HCT116 (cell line): ENCODE results near the gene KRT79. TPM values are rescaled to one million over a fixed set of nuclear protein-coding genes. Genes with fewer than 3 reads are reported as not detected.
A peak's percentile ranks its signal among the peaks of the same experiment; 100 is the strongest.

Source experiments
- ATAC-seq: fragments of 200-7000 bp; cut with Tn5 transposase; 2 replicates; pipeline ENCODE4 v1.9.1; 2020; ENCODE audit warnings: mild to moderate bottlenecking, moderate library complexity
- BruUV-seq: library from RNA; stranded (reverse); fragments of 400-500 nt; replicated peaks from 2 replicates; lab custom pipeline; 2021; lab: Mats Ljungman, UMichigan
- CTCF ChIA-PET: fragments of 300-600 bp; sonication (Branson Sonifier 250); formaldehyde crosslinking; loops from one replicate; lab custom pipeline; 2021; ENCODE audit warnings: antibody characterized with exemption; lab: Charles Lee
- POLR2A ChIA-PET: fragments of 300-600, 350-600 bp; sonication (Branson Sonifier 250); formaldehyde crosslinking; loops from one replicate; lab custom pipeline; 2021; ENCODE audit warnings: antibody characterized with exemption; lab: Charles Lee
- RAD21 ChIA-PET, 2 experiments: fragments of 300-600 bp; sonication (Branson Sonifier 250); formaldehyde crosslinking; loops; one replicate each; lab custom pipeline; 2023; ENCODE audit warnings: low total read pairs in 2 of 2; ENCODE audit not compliant: uncharacterized antibody in 2 of 2, unreplicated experiment in 2 of 2, low non-redundant PET in 1 of 2; lab: Charles Lee
- DNase-seq: peaks from one replicate; pipeline ENCODE4 v3.0.0-alpha.2; 2010; ENCODE audit warnings: low read depth, low spot score
- H2AFZ ChIP-seq: fragments of 200-600 bp; shearing (Covaris generic), sonication (generic); 2 replicates; pipeline ENCODE4 v1.6.1; 2017; ENCODE audit warnings: low read depth, mixed run types, mixed read lengths, antibody characterized with exemption, low read length; ENCODE audit not compliant: poor library complexity, severe bottlenecking
- H3K27ac ChIP-seq: 2 replicates; pipeline ENCODE4 v1.5.1; 2012; ENCODE audit warnings: low read depth, low read length
- H3K27me3 ChIP-seq: fragments of 200-600 bp; sonication (generic); 2 replicates; pipeline ENCODE4 v1.6.1; 2016; ENCODE audit warnings: mixed run types, low read length, mixed read lengths; ENCODE audit not compliant: insufficient read depth
- H3K36me3 ChIP-seq, 2 experiments: fragments of 200-500 bp in 1 of 2; fragments of 200-600 bp in 1 of 2; sonication (Bioruptor generic) in 1 of 2; sonication (generic) in 1 of 2; 2 replicates each; pipeline versions ENCODE4 v1.5.1 to v1.6.1; 2014 to 2016; ENCODE audit warnings: low read length in 2 of 2, inconsistent platforms in 1 of 2, mixed read lengths in 1 of 2, mixed run types in 1 of 2; ENCODE audit not compliant: insufficient read depth in 2 of 2, control insufficient read depth in 1 of 2
- H3K4me1 ChIP-seq, 2 experiments: fragments of 200-600 bp in 1 of 2; sonication (generic) in 1 of 2; 2 replicates each; pipeline versions ENCODE4 v1.5.1 to v1.6.1; 2012 to 2017; ENCODE audit warnings: low read length in 2 of 2, inconsistent platforms in 1 of 2, mild to moderate bottlenecking in 1 of 2, mixed read lengths in 1 of 2, mixed run types in 1 of 2, moderate library complexity in 1 of 2; ENCODE audit not compliant: insufficient read depth in 2 of 2, control insufficient read depth in 1 of 2
- H3K4me2 ChIP-seq: fragments of 200-600 bp; sonication (generic); 2 replicates; pipeline ENCODE4 v1.6.1; 2017; ENCODE audit warnings: mixed run types, low read length, mixed read lengths
- H3K4me3 ChIP-seq, 2 experiments: fragments of 200-600 bp in 1 of 2; sonication (generic) in 1 of 2; replicated peaks in 1 of 2; 2 replicates each; pipeline ENCODE4 v1.5.1; 2011 to 2016; ENCODE audit warnings: low read length in 2 of 2, control low read depth in 1 of 2, low read depth in 1 of 2, mild to moderate bottlenecking in 1 of 2, mixed read lengths in 1 of 2, mixed run types in 1 of 2
- H3K79me2 ChIP-seq: fragments of 200-600 bp; sonication (generic); 2 replicates; pipeline ENCODE4 v1.6.1; 2017; ENCODE audit warnings: mild to moderate bottlenecking, mixed run types, low read length, moderate library complexity, mixed read lengths; ENCODE audit not compliant: insufficient read depth
- H3K9ac ChIP-seq: fragments of 200-600 bp; sonication (generic); 2 replicates; pipeline ENCODE4 v1.6.1; 2016; ENCODE audit warnings: low read length, mixed read lengths
- H3K9me2 ChIP-seq: fragments of 200-600 bp; sonication (generic), shearing (Covaris generic); 2 replicates; pipeline ENCODE4 v1.6.1; 2017; ENCODE audit warnings: mixed run types, mild to moderate bottlenecking, moderate library complexity; ENCODE audit not compliant: insufficient read depth
- H3K9me3 ChIP-seq, 2 experiments: fragments of 200-500 bp in 1 of 2; fragments of 200-600 bp in 1 of 2; sonication (Bioruptor generic) in 1 of 2; sonication (generic) in 1 of 2; 2 replicates each; pipeline ENCODE4 v1.6.1; 2014 to 2017; ENCODE audit warnings: low read length in 2 of 2, mixed read lengths in 2 of 2, inconsistent platforms in 1 of 2, low read depth in 1 of 2, mild to moderate bottlenecking in 1 of 2, mixed run types in 1 of 2, moderate library complexity in 1 of 2; ENCODE audit not compliant: control insufficient read depth in 1 of 2, insufficient read depth in 1 of 2
- H4K20me1 ChIP-seq: fragments of 200-600 bp; sonication (generic), shearing (Covaris generic); 2 replicates; pipeline ENCODE4 v1.6.1; 2017; ENCODE audit warnings: mixed run types, mild to moderate bottlenecking, moderate library complexity; ENCODE audit not compliant: insufficient read depth
- ATF3 ChIP-seq: IDR thresholded peaks from 2 replicates; pipeline ENCODE4 v1.6.1; 2012
- CBX3 ChIP-seq: IDR thresholded peaks from 2 replicates; pipeline ENCODE4 v1.6.1; 2012; ENCODE audit warnings: low read depth
- CTCF ChIP-seq, 3 experiments: fragments of 200-600 bp in 1 of 3; sonication (generic) in 1 of 3; IDR thresholded peaks in 2 of 3; conservative IDR thresholded peaks in 1 of 3; 2 replicates each; pipeline ENCODE4 v1.5.1; 2012 to 2017; ENCODE audit warnings: low read depth in 2 of 3, low read length in 2 of 3, antibody characterized with exemption in 1 of 3, borderline replicate concordance in 1 of 3, control low read depth in 1 of 3, mild to moderate bottlenecking in 1 of 3, mixed read lengths in 1 of 3, mixed run types in 1 of 3, moderate library complexity in 1 of 3; ENCODE audit not compliant: insufficient read depth in 1 of 3
- SIN3A ChIP-seq: IDR thresholded peaks from 2 replicates; pipeline ENCODE4 v1.6.1; 2012; ENCODE audit warnings: low read depth
- TCF7L2 ChIP-seq: IDR thresholded peaks from 2 replicates; pipeline ENCODE4 v1.7.0; 2011; ENCODE audit warnings: borderline replicate concordance, inconsistent platforms; ENCODE audit not compliant: insufficient read depth, insufficient read length; ENCODE audit errors: extremely low read depth
- YY1 ChIP-seq: IDR thresholded peaks from 2 replicates; pipeline ENCODE4 v1.6.1; 2011; ENCODE audit warnings: low read length, low read depth, moderate library complexity, mild to moderate bottlenecking; ENCODE audit not compliant: insufficient replicate concordance; ENCODE audit errors: extremely low read depth
- intact Hi-C: fragments of 100-400 bp; cut with micrococcal nuclease; formaldehyde crosslinking; loops from 2 replicates; pipeline ENCODE4 v1.10.0; 2022
- total RNA-seq: library from RNA; stranded (reverse); gene quantifications from one replicate; pipeline ENCODE4 v1.2.1, GENCODE V29; 2021; ENCODE audit not compliant: unreplicated experiment

KRT79 gene
- total RNA-seq, 1 experiment from 2014 or later = not detected

GRCh38 chr12:52870361-52871290 is 36.5 kb upstream of the KRT79 start:
- Histone ChIP-seq H3K9ac (peak overlapping the region; percentile 78), H3K4me2 (peak overlapping the region; percentile 91), H3K79me2 (no peaks in the 10 kb centered on the region), H3K27ac (peak overlapping the region; percentile 81), H3K9me3 (no peaks in the 10 kb centered on the region), H4K20me1 (no peaks in the 10 kb centered on the region), H3K4me1 (peaks cover 48 to 64% of the 10 kb centered on the region in 2 experiments), H3K9me2 (no peaks in the 10 kb centered on the region), H3K4me3 (0 out of 4 replicates have a peak overlapping the region, but pooled peaks of 1 of the 2 experiments have one; percentile 16), H3K27me3 (no peaks in the 10 kb centered on the region), H3K36me3 (no peaks in the 10 kb centered on the region), H2AFZ (peak overlapping the region; percentile 51)
- ChIA-PET CTCF (interaction anchor here (0.6 to 2.1 kb wide), 57 partner anchors 9 to 838 kb away, joined by 3 to 33 read pairs (median 5); partner anchors contain the start of genes EIF4B, KRT75, KRT84 and KRT85), RAD21 (interaction anchor here (0.6 to 1.3 kb wide), 16 partner anchors 9 to 727 kb away, joined by 3 to 7 read pairs (median 4); no protein-coding TSS in a partner anchor), POLR2A (interaction anchor here (1.0 to 6.2 kb wide), 3 partner anchors 480 to 726 kb away, joined by 5 to 48 read pairs (median 7); no protein-coding TSS in a partner anchor)
- no TSS peak for BruUV-seq
- no peak for TF ChIP-seq SIN3A
- no peak for TF ChIP-seq ATF3
- peak in 2 of 3 experiments; percentile 89 to 96; a peak in 4 of 6 replicates for TF ChIP-seq CTCF (IDR thresholded peaks at IDR 0.05 in 2 of 3, conservative IDR thresholded peaks at IDR 0.05 in 1 of 3; ENCODE audit: borderline replicate concordance in 1 of 3, insufficient read depth in 1 of 3, low read depth in 2 of 3, low read length in 2 of 3)
- no peak for TF ChIP-seq TCF7L2
- no peak for TF ChIP-seq CBX3
- TF ChIP-seq YY1 = no peak
- ATAC-seq (peak; percentile 71), DNase-seq (no peak)
- intact Hi-C loops = loop anchor here (1.0 to 5.0 kb wide), 8 partner anchors 204 to 723 kb away; no protein-coding TSS in a partner anchor
